Spleen (tissue), 7 donors: Measurements from ENCODE around the gene GJB1.

Experiments used
- POLR2A ChIP-seq, 3 donors: fragments of 450-650 bp; IDR thresholded peaks; one replicate each; pipeline ENCODE4 v1.5.1; 2017; ENCODE audit warnings: antibody characterized with exemption in 3 of 3, mild to moderate bottlenecking in 1 of 3
- TF ChIP-seq, protein P1 (sequence below), 11 experiments: fragments of 200-600 bp in 7 of 11; fragments of 450-650 bp in 4 of 11; sonication (generic) in 4 of 11; IDR thresholded peaks in 8 of 11; conservative IDR thresholded peaks in 3 of 11; 1 replicate in 7 of 11; 2 replicates in 4 of 11; pipeline versions ENCODE4 v1.4.0 to v1.8.0; 2016 to 2021; ENCODE audit warnings: antibody characterized with exemption in 11 of 11, inconsistent platforms in 4 of 11, mild to moderate bottlenecking in 1 of 11
- donor health status: DM: no; HTN: no; CAD: no; lungs with moderate emphysema.
- donor health status: DM: no; HTN: no; CAD: no.
- donor health status: DM: no; HTN: no; CAD: no.

DNA sequence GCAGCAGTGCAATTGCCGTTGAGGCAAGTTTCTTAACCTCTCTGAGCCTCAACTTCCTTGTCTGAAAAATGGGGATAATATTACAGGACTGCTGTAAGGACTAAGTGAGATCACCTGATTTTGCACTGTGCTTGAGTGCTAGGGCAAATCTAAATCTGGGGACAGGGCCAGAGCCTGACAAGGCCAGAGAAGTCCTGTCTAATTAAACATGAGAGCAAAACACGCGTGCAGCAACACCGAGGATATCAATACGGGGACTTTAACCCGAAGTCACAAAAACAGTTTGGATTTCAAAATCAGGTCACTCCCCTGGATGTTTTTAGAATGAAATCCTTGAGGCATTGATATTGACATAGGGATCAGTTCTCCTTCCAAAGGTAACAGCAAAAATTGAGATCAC is 5.7 kb upstream of the GJB1 start:
- TF ChIP-seq, protein P1, sequence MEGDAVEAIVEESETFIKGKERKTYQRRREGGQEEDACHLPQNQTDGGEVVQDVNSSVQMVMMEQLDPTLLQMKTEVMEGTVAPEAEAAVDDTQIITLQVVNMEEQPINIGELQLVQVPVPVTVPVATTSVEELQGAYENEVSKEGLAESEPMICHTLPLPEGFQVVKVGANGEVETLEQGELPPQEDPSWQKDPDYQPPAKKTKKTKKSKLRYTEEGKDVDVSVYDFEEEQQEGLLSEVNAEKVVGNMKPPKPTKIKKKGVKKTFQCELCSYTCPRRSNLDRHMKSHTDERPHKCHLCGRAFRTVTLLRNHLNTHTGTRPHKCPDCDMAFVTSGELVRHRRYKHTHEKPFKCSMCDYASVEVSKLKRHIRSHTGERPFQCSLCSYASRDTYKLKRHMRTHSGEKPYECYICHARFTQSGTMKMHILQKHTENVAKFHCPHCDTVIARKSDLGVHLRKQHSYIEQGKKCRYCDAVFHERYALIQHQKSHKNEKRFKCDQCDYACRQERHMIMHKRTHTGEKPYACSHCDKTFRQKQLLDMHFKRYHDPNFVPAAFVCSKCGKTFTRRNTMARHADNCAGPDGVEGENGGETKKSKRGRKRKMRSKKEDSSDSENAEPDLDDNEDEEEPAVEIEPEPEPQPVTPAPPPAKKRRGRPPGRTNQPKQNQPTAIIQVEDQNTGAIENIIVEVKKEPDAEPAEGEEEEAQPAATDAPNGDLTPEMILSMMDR (IDR thresholded peaks at IDR 0.05 in 8 of 11, conservative IDR thresholded peaks at IDR 0.05 in 3 of 11): no peak
- TF ChIP-seq POLR2A (IDR thresholded peaks at IDR 0.05): no peak
